Motor neuron (in vitro differentiated cells): Measurements from ENCODE around the gene OR51I2. TPM values are rescaled to one million over a fixed set of nuclear protein-coding genes. Genes with fewer than 3 reads are reported as not detected.
A peak's percentile ranks its signal among the peaks of the same experiment; 100 is the strongest.

Experiments
- ATAC-seq, 8 experiments: fragments of 200-7000 bp; cut with Tn5 transposase; replicated peaks in 6 of 8; 2 replicates each; pipeline ENCODE4 v1.8.0; 2021; ENCODE audit warnings: mild to moderate bottlenecking in 8 of 8, moderate library complexity in 8 of 8
- H3K27ac ChIP-seq, 2 donors: fragments of 250-450 bp; sonication (Bioruptor Pico); 2 replicates each; pipeline ENCODE4 v1.9.0; 2021; ENCODE audit warnings: antibody characterized with exemption in 2 of 2, mild to moderate bottlenecking in 2 of 2, moderate library complexity in 1 of 2
- H3K4me1 ChIP-seq, 2 donors: fragments of 250-450 bp; sonication (Bioruptor Pico); replicated peaks in 1 of 2; 2 replicates each; pipeline ENCODE4 v1.6.1; 2021; ENCODE audit warnings: antibody characterized with exemption in 2 of 2, mild to moderate bottlenecking in 2 of 2, moderate library complexity in 1 of 2
- H3K4me3 ChIP-seq, 5 donors: fragments of 250-450 bp; sonication (Bioruptor Pico); 2 replicates each; pipeline ENCODE4 v1.9.0; 2021; ENCODE audit warnings: antibody characterized with exemption in 5 of 5, mild to moderate bottlenecking in 5 of 5, moderate library complexity in 4 of 5
- WGBS, 10 experiments: fragments of 450-650 bp; shearing (Covaris generic); methylation state at CpG; one replicate each; pipeline ENCODE4 v1.0.0; 2022; 5-methylcytosine and 5-hydroxymethylcytosine counted together
- in situ Hi-C, 9 experiments: fragments of 400-800 bp; cut with MboI; loops; one replicate each; pipeline ENCODE4 v1.15.0; 2021; ENCODE audit warnings: low sequenced_read_pairs in 9 of 9, low pct_unique_long_range_greater_than_20kb in 2 of 9; ENCODE audit not compliant: unreplicated experiment in 9 of 9
- total RNA-seq, 8 experiments: library from RNA; unstranded; fragments of 300-600 nt; gene quantifications; 2 replicates each; pipeline versions ENCODE4 v1.2.3 to v1.2.4, GENCODE V29; 2022

The OR51I2 gene
- total RNA-seq, result under 1 TPM in 6 of 8 experiments, not detected in 2; 0.11 to 0.47 (median 0.16) TPM

GRCh38 chr11:5449023-5449422, at the start of gene OR51I2:
Gene OR51I2 (plus strand): TSS chr11:5449323. CDS start chr11:5453489, 4,166 bp downstream.
- 33 to 100% (median 85%) methylated on average over 1 to 2 of the region's 2 CpGs; no CpG with 5 or more reads in 4 of the 10 experiments for WGBS, 10 experiments
- H3K4me1 ChIP-seq, result no peaks in the 10 kb centered on the region
- ATAC-seq, result no peak
- H3K27ac ChIP-seq, result no peak within 1 kb of the TSS
- in situ Hi-C loops, result no loop called here
- H3K4me3 ChIP-seq, result no peak within 1 kb of the TSS

DNA sequence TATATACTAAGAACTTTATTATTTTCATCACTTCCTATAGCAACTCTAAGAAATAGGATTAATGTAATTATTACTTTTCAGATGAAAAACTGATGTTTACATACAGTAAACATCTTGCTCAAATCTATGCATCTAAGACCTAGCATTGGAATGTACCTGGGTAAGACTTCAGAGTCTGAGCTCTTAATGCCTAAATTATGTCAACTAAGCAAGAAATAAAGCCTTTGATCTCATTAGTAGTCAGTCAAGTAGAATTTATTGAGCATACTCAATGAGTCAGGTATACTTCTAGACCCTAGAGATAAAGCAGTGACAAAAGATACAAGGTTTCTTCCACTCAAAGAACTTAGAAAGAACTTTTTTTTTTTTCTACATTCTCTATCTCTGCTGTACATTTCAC, 44.0 kb upstream of the OR51I2 start:
- no peaks in the 10 kb centered on the region for H3K4me1 ChIP-seq
- in situ Hi-C loops, result no loop called here
- H3K4me3 ChIP-seq, result no peak overlapping the region
- no peak overlapping the region for H3K27ac ChIP-seq
- ATAC-seq, result no peak

DNA sequence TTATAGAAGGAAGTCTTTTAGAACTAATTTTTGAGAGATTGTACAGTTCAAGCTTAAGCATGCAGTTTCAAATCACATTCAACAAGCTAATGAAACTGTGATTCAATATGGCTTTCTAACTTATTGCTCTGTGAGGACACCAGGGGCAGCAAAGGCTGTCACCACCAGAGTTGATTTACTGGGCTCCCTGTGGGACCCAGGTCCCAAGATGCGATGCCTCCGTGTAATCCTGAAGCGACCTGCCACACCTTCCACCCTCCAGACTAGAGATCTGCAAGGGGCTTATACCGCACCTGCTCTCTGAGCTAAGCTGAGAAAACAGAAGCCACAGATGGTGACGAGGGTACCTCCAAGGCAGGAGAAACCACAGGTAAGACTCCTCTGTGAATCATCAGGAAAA, 28.1 kb upstream of the OR51I2 start:
- 46 to 72% (median 53%) methylated on average over 1 to 5 of the region's 5 CpGs; no CpG with 5 or more reads in 2 of the 10 experiments for whole genome bisulfite sequencing, 10 experiments
- no peak for ATAC-seq
- in situ Hi-C loops, result no loop called here

DNA sequence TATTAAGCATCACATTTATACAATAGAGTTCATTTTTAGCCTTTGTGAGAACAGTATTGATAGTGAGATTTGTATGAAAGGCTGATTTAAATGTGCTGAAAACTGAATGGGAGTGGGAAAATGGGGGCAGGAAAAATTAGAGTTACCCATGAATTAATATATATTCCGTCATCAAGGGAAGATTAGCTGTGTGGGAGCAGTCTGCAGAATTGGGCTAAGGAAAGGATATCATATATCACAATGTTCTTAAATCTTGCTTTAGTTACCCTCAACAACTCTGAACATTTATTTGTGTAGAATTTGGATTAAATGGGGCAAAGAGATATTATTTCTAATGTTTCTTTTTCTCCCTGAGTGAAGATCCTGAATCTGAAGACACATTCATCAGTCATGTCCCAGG, 27.3 kb upstream of the OR51I2 start, which contains the start of gene OR51Q1:
Gene OR51Q1, plus strand, starts transcription at position 301 of the 400 bp plus-strand sequence. Its CDS starts 90 bp downstream, at position 391.
- in situ Hi-C loops, result no loop called here
- Histone ChIP-seq H3K4me3 (no peak within 1 kb of the TSS), H3K4me1 (no peaks in the 10 kb centered on the region), H3K27ac (no peak within 1 kb of the TSS)
- ATAC-seq, result no peak
- 33 to 100% (median 79%) methylated on average over 1 of the region's 1 CpG; no CpG with 5 or more reads in 4 of the 10 experiments for WGBS, 10 experiments

More for the DNA sequence above, 28.1 kb upstream of the OR51I2 start:
- Histone ChIP-seq H3K27ac (no peak overlapping the region), H3K4me3 (no peak overlapping the region), H3K4me1 (no peaks in the 10 kb centered on the region)

DNA sequence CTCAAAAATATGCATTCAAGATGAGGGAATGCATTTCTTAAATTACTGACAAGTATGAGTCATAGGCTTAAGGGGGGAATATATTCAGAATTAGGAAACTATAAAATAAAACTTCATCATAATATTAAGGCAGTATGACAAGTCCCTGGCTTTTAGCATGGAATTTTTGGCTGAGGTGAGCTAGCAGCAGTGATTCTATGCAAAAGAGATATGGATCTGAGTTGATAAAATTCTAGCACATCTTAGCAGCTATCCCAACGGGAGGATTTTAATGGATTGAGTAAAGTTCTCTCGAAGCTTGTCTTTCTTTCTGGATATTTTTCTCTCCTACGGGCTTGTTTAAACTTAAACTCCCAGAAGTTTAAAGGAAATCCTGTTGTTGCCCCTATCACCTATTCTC, 26.0 kb upstream of the OR51I2 start:
- no peak overlapping the region for H3K27ac ChIP-seq
- 20 to 100% (median 83%) methylated on average over 1 to 3 of the region's 3 CpGs; no CpG with 5 or more reads in 2 of the 10 experiments for WGBS, 10 experiments
- peak in 2 of 8 experiments; percentile 35 to 59 for ATAC-seq
- no peak overlapping the region for H3K4me3 ChIP-seq
- in situ Hi-C loops, result no loop called here
- no peaks in the 10 kb centered on the region for H3K4me1 ChIP-seq

GRCh38 chr11:5441414-5441813, 7.7 kb upstream of the OR51I2 start, which contains the start of gene OR51I1:
Gene OR51I1 (minus strand): TSS chr11:5441514. CDS start chr11:5441514, 0 bp downstream.
- H3K4me1 ChIP-seq, result no peaks in the 10 kb centered on the region
- no peak within 1 kb of the TSS for H3K27ac ChIP-seq
- H3K4me3 ChIP-seq, result no peak within 1 kb of the TSS
- 20 to 83% (median 25%) methylated on average over 1 to 2 of the region's 2 CpGs; no CpG with 5 or more reads in 5 of the 10 experiments for WGBS, 10 experiments
- ATAC-seq, result no peak
- in situ Hi-C loops, result no loop called here

GRCh38 chr11:5443835-5444393, 5.2 kb upstream of the OR51I2 start:
- H3K4me3 ChIP-seq, result no peak overlapping the region
- in situ Hi-C loops, result no loop called here
- ATAC-seq, result no peak
- no peaks in the 10 kb centered on the region for H3K4me1 ChIP-seq
- H3K27ac ChIP-seq, result no peak overlapping the region
- WGBS, 10 experiments, result 0 to 55% (median 5%) methylated on average over 1 to 2 of the region's 2 CpGs; no CpG with 5 or more reads in 1 of the 10 experiments

- no peak overlapping the region for H3K27ac ChIP-seq
- in situ Hi-C loops, result no loop called here
- H3K4me1 ChIP-seq, result no peaks in the 10 kb centered on the region
- no peak for ATAC-seq
- 0 to 91% (median 65%) methylated on average over 2 to 4 of the region's 4 CpGs; no CpG with 5 or more reads in 2 of the 10 experiments for WGBS, 10 experiments
- no peak overlapping the region for H3K4me3 ChIP-seq
Measured at GRCh38 chr11:5449432-5449831, 309 bp downstream of the OR51I2 start.

- no peak for ATAC-seq
- no peak overlapping the region for H3K4me3 ChIP-seq
- WGBS, 10 experiments, result 40 to 90% (median 89%) methylated on average over 1 to 7 of the region's 14 CpGs; no CpG with 5 or more reads in 7 of the 10 experiments
- in situ Hi-C loops, result no loop called here
- no peaks in the 10 kb centered on the region for H3K4me1 ChIP-seq
- H3K27ac ChIP-seq, result no peak overlapping the region
Measured at GRCh38 chr11:5460983-5461621, 12.0 kb downstream of the OR51I2 start.

- 0 to 57% (median 30%) methylated on average over 1 to 2 of the region's 2 CpGs; no CpG with 5 or more reads in 2 of the 10 experiments for WGBS, 10 experiments
- in situ Hi-C loops, result no loop called here
- no peak overlapping the region for H3K27ac ChIP-seq
- H3K4me1 ChIP-seq, result no peaks in the 10 kb centered on the region
- no peak overlapping the region for H3K4me3 ChIP-seq
- ATAC-seq, result peak in 2 of 8 experiments; percentile 53 to 67
Measured at GRCh38 chr11:5467527-5467926, 18.4 kb downstream of the OR51I2 start.

DNA sequence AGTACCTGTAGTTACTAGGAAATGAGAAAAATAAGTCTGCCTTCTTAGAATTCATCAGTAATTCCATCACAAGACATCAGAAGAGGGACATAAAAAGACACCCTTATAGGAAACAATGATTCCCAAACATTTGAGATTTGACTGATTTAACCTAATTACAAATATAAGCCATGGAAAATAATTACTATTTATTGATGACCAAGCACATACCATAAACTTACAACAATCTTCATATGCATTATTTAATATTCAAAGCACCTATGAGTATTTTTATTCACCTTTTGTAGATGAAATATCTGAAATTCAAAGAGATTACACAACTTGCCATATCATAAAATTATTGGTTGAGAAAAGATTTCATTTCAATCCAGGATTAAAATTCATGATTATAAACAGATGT, 24.8 kb downstream of the OR51I2 start:
- H3K4me3 ChIP-seq, result no peak overlapping the region
- in situ Hi-C loops, result no loop called here
- no peak overlapping the region for H3K27ac ChIP-seq
- ATAC-seq, result no peak
- H3K4me1 ChIP-seq, result no peaks in the 10 kb centered on the region

DNA sequence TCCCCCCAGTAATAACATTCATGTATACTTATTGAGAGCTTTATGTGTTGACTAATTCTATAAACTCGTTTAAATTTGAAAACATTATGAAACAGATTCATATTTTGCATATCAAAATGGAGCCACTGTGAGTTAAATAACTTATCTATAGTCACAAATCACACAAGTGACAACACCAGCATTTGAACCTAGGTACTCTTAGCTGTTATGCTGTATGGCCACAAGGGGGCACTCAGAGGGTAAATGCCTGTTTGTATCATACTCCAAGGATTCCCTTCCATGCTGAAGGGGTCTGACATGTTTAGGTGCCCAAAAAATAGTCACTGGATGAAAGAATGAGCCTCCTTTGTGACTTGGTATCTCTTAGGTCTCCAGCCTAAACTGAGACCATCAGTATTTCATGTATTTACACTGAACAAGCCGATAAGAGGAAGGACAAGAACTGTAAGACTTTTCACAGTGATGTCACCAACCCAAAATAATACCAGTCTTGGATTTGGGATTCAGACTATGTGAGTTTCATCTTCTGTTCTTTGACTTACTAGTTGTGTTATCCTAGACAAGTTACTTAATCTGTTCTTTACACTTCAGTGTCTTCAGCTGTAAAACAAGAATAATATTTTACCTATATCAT, 27.2 kb downstream of the OR51I2 start:
- no peaks in the 10 kb centered on the region for H3K4me1 ChIP-seq
- peak in 4 of 8 experiments; percentile 46 to 82 (median 77) for ATAC-seq
- H3K4me3 ChIP-seq, result no peak overlapping the region
- 0 to 67% (median 39%) methylated on average over 1 to 2 of the region's 2 CpGs for WGBS, 10 experiments
- in situ Hi-C loops, result no loop called here
- H3K27ac ChIP-seq, result no peak overlapping the region

- Histone ChIP-seq H3K4me1 (no peaks in the 10 kb centered on the region), H3K4me3 (no peak overlapping the region), H3K27ac (no peak overlapping the region)
- no peak for ATAC-seq
- 29 to 100% (median 83%) methylated on average over 1 to 3 of the region's 3 CpGs; no CpG with 5 or more reads in 2 of the 10 experiments for WGBS, 10 experiments
- in situ Hi-C loops, result no loop called here
Measured at GRCh38 chr11:5486003-5486402, 36.9 kb downstream of the OR51I2 start.
